KG1 (cell line): ENCODE results near the gene MBD6.
"Not testable (repeated sequence)": the region's sequence is repeated elsewhere in the genome, so short reads cannot be mapped to it uniquely, and the experiment has no call there.

Experiments
- DNase-seq: peaks from one replicate; lab custom pipeline; 2025; lab: John Stamatoyannopoulos, UW

Gene MBD6

GRCh38 chr12:57488402-57489156 is 34.0 kb upstream of the MBD6 start:
- no peak for DNase-seq

- DNase-seq: no peak
These were observed 33.4 kb upstream of the MBD6 start for GRCh38 chr12:57489157-57489641.

- no peak for DNase-seq
These were observed 32.5 kb upstream of the MBD6 start for GRCh38 chr12:57490126-57490525.

- DNase-seq: no peak
These were observed 31.0 kb upstream of the MBD6 start for GRCh38 chr12:57491393-57492280.

- not testable (repeated sequence) for DNase-seq
These were observed 27.4 kb upstream of the MBD6 start for GRCh38 chr12:57495051-57495701.

- DNase-seq: no peak
These were observed 25.8 kb upstream of the MBD6 start for GRCh38 chr12:57496822-57497221.

GRCh38 chr12:57497223-57498131 is 25.1 kb upstream of the MBD6 start:
- DNase-seq: no peak

GRCh38 chr12:57498132-57498502 is 24.5 kb upstream of the MBD6 start:
- no peak for DNase-seq

- DNase-seq: no peak
These were observed 24.1 kb upstream of the MBD6 start for GRCh38 chr12:57498571-57498970.

GRCh38 chr12:57500213-57500612 is 22.4 kb upstream of the MBD6 start:
- no peak for DNase-seq

GRCh38 chr12:57502311-57502969 is 20.2 kb upstream of the MBD6 start:
- DNase-seq: not testable (repeated sequence)

GRCh38 chr12:57506541-57506940 is 16.1 kb upstream of the MBD6 start:
- not testable (repeated sequence) for DNase-seq

- not testable (repeated sequence) for DNase-seq
These were observed 14.8 kb upstream of the MBD6 start for GRCh38 chr12:57507796-57508195.

GRCh38 chr12:57511161-57511560 is 11.5 kb upstream of the MBD6 start:
- no peak for DNase-seq

- no peak for DNase-seq
These were observed 10.9 kb upstream of the MBD6 start for GRCh38 chr12:57511588-57512325.

GRCh38 chr12:57512665-57513064 is 10.0 kb upstream of the MBD6 start:
- DNase-seq: no peak

GRCh38 chr12:57513266-57513665 is 9.4 kb upstream of the MBD6 start:
- DNase-seq: no peak

GRCh38 chr12:57513677-57514076 is 8.9 kb upstream of the MBD6 start:
- not testable (repeated sequence) for DNase-seq

GRCh38 chr12:57514246-57514645 is 8.4 kb upstream of the MBD6 start:
- DNase-seq: not testable (repeated sequence)
